HL-60/S4 (cell line): ENCODE measurements around the gene KLC1.
"Not testable (repeated sequence)": the region's sequence is repeated elsewhere in the genome, so short reads cannot be mapped to it uniquely, and the experiment has no call there.

Experiments used
- in situ Hi-C: fragments of 300-500 bp; cut with MboI; formaldehyde crosslinking; loops from 2 replicates; pipeline ENCODE4 v1.14.3; 2022; ENCODE audit warnings: low sequenced_read_pairs

Gene KLC1

DNA sequence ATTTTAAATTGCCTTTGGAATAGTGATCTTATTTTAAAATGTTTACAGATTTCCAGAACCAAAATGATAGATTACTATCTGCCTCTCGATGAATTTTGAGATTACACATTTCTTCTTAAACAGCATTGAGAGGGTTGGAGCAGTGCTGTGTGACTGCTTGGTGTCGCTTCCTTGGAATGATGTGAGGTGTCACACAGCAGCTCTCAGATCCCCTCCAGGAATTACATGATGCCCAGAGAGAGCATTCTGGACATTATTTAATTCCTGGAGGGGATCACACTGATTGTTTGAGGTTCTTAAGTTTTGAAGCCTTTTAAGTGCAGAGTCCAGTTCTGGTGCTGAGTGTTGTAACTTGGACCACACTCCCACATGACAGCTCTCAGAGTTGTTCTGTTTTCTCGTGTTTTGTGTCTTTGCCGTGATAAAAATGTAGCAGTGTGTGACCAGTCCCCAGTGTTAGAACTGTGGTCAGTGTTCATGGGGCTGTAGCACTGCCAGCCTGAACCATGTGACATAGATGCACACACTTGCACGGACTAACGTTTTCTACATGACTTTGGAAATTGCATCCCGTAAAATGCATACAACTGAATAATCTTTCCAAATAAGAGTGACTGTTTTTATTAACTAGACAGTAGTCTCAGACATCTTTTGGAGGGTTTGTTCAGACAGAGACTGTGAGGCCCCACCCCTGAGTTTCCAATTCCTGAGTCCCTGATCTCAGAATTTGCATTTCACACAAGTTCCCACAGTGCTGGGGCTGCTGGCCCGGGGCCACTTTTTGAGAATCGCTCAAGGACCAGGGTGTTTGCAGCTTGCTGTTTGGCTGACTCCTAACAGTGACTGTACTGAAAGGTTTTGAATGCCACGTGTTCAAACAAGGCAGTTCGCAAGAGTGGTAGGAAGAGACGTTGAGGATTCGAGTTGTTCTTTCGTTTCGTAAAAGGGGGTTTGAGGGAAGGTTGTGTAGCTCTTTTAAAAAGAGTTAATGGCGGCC, 60.2 kb downstream of the KLC1 start:
- in situ Hi-C loops = no loop called here

DNA sequence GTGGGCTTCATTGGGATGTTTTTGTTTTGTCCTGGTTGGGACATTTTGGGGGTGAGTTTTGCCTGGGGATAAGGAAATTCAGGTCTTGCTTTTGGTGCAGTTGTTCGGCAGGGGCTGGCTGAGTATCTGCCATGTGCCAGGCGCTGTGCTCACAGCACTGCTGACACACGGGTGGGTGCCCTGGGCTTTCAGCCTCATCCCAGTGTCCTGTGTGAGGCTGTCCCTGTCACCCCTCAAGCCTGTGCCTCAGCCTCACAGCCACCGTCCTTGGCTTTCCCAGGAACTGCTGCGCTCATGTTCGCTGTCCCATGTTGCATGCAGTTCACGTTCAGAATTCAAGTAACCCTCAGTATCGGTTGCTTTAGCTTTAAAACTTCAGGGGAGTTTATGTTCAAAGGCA, 61.3 kb downstream of the KLC1 start:
- in situ Hi-C loops = no loop called here

DNA sequence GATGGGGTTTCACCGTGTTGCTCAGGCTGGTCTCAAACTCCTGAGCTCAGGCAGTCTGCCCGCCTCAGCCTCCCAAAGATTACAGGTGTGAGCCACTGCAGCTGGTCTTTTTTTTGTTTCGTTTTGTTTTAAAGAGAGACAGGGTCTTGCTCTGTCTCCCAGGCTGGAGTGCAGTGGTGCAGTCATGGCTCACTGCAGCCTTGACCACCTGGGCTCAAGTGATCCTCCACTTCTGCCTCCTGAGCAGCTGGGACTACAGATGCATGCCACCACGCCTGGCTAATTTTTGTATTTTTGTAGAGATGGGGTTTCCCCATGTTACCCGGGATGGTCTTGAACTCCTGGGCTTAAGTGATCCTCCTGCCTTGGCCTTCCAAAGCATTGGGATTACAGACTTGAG, 62.6 kb downstream of the KLC1 start:
- in situ Hi-C loops = not testable (repeated sequence)

DNA sequence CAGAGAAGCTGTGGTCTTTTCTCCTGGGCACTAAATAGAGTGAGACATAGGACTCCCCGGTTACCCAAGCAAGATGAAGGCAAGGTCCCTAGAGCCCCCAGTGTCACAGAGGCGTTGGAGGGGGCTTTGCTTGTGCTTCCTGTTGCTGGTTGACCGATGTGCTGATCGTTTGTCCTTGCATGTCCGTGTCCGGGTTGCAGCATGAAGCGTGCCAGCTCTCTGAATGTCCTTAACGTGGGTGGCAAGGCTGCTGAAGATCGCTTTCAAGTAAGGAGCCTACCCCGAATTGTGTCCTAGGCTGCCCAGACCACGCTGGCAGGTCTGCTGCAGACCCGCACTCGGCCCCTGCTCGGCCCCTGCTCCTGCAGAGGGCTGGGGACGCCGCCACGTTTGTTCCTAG, 63.1 kb downstream of the KLC1 start:
- in situ Hi-C loops = no loop called here

DNA sequence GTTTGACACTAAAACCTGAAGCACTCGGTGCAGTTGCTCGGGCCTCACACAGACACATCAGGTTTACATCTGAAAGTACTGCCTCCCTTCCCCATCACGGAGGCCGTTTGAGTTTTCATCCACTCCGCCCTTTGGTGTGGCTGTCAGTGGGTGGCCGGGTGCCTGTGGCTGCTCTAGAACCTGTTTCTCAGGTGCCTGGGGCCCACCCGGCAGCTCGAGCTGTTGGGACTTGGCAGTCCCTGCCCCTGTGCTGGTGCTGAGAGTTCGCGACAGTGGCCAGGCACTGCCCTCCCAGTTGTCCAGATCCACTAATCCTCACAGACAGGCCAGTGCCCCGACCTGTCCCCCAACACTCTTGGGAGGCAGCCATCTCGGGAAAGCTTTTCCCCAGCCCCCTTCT, 63.9 kb downstream of the KLC1 start:
- in situ Hi-C loops = no loop called here

DNA sequence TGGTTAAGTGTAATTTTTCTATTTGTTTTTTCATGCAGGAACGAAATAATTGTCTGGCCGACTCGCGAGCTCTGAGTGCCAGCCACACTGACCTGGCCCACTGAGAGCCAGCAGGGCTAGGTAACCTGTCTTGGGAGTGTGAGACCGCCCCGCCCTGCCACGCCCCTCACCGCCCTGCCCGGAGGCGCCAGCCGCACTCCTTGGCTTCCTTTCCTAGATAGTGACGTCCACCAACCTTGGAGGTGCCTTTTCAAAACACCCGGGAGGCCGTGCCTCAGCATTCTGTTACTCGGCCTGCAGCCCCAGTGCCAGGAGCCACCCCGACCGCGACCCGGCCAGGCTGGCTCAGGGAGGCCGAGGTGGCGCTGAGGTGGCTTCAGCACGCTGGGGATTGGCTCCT, 64.5 kb downstream of the KLC1 start:
- in situ Hi-C loops = no loop called here

DNA sequence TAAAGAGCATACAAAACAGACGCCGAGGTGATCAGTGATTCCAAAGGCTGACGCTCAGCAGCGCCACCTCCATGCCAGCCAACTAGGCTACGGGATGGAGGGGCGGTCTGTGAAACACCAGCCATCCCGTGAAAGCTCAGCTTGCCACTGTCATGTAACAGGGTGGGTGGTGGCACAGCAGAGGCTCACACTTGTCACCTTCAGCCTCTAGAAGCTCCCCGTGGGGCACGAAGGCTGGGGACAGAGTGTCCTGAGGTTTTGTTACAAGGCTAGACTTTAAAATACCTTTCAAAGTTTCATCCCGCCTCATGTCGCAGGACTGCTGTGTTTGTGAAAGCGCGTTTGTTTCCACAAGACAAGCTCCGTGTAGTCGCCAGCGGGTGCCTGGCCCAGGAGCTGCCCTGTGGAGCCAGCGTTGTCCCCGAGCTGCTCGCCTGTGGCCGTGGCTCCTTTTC, 65.6 kb downstream of the KLC1 start:
- in situ Hi-C loops = no loop called here

DNA sequence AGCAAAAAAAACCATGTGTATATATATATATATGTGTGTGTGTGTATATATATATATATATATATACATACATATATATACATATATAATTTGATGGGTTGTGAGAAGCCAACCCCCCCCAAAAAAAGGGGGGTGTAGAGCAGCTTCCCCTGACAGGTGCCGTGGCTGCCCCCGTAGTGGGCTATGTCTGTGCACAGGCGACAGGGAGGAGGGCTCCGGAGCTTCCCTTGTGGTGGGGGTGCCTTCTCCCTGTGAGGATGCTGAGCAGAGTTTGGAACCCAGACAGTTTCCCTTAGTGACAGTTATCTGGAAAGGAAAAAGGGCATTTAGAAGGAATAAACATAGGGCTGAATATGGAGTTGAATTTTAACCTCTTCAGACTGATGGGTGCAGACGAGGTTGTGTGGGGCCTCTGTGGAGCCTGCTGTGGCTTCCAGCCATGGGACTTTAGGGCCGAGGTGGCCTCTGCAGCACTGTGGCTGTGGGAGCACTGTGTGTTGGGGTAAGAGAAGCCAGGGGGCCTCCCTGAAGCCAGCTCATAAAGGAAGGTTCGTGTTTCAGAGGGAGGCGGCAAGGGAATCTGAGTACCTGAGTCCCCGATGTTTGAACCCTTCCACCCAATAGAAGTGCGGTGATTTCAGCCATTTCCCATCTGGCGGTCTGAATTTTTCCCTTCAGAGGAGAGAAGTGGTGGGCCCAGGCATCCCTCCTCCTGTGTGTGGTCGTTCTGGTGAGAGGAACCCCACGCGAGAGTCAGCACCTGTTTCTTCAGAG, 66.5 kb downstream of the KLC1 start:
- in situ Hi-C loops = no loop called here

DNA sequence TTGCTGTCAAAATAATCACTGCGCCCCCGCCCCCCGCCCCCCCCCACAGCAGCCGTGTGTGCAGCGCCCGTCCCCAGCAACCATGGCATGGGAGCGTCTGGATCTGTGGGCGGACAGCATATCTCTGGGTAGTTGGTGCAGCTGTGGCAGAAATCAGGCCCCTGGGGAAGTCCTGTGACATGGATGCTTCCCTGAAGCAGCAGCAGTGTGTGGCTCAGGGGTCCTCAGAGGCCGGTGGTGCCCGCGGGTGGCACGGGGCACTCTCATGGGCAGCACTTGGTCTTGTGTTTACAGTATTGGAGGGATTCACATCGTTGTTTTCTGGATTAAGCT, 67.0 kb downstream of the KLC1 start:
- in situ Hi-C loops = no loop called here

DNA sequence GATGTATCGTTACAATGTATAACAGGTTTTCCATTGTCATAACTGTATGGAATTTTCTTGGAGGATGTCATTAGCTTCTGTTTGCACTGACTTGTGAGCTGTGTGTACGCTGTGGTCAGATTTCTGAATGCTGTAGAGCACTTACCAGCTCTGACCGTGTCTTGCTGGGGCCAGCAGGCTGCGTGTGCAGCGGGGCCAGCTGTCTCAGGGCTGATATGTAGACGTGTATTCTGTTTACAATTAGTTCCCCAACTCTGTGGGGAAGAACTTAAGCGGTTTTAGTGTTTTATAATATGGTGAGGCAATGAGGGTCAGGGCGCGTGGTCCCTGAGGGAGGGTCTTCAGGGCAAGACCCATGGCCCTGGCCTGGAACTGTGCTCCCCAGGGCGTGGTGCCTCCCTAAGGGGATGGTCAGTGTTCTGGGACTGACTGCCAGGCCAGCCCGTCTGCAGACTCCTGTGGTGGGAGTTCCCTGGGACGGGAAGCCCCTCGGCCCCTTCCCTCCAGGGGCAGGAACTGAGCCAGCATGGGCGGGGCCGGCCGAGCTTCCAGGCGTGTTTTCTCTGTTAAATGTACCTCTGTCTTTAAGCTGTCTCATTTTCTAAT, 67.6 kb downstream of the KLC1 start:
- in situ Hi-C loops = no loop called here

DNA sequence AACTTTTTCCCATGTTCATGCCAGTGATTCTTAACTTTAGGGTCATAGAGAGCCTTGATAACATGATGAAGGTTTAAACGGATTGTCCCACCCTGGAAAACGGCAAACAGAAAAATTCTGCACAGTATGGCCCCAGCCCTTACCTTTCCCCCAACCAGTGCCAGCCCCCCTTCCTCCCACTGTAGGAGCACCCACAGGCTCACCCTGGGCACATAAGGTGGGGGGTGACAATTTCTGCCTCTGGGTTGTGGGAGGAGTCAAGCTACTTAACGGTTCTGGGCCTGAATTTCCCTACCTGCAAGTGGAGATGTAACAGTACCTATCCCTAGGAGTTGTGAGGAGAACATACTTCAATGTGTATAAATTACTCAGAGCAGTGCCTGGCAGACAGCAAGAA, 68.2 kb downstream of the KLC1 start:
- in situ Hi-C loops = no loop called here

DNA sequence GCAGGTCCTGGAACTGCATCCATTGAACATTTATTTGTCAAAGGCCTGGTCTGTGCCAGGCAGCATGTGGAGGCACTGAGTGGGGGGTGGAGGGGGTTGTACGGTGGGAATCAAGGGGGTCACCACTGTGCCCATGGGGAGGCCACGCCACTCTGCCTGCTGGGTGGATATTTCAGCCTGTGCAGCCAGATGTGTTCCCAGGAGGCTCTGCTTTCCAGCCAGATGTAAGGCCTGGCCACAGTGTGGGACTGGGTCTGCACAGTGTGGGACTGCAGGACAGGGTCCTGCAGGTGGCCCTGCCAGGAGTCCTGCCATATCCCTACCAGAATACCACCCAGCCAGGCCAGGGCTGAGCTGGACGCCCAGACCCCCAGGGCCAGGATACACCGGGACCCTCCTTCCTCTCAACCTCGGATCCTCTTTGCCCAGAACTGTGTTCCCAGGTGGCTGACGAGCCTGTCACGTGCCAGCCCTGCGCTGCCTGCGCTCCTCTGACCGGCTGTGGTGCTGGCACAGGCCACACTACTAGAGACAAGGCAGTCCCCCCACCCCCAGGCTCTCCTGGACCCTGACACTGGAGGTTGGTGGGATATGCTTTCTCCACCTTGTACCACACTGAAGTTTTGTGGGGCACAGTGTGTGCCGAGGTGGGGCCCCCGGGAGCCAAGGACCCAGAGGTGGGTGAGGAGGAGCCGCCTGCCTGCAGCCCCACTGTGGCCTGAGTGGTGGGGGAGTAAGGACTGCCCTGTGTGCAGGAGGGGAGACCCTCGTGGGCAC, 68.8 kb downstream of the KLC1 start:
- in situ Hi-C loops = no loop called here

DNA sequence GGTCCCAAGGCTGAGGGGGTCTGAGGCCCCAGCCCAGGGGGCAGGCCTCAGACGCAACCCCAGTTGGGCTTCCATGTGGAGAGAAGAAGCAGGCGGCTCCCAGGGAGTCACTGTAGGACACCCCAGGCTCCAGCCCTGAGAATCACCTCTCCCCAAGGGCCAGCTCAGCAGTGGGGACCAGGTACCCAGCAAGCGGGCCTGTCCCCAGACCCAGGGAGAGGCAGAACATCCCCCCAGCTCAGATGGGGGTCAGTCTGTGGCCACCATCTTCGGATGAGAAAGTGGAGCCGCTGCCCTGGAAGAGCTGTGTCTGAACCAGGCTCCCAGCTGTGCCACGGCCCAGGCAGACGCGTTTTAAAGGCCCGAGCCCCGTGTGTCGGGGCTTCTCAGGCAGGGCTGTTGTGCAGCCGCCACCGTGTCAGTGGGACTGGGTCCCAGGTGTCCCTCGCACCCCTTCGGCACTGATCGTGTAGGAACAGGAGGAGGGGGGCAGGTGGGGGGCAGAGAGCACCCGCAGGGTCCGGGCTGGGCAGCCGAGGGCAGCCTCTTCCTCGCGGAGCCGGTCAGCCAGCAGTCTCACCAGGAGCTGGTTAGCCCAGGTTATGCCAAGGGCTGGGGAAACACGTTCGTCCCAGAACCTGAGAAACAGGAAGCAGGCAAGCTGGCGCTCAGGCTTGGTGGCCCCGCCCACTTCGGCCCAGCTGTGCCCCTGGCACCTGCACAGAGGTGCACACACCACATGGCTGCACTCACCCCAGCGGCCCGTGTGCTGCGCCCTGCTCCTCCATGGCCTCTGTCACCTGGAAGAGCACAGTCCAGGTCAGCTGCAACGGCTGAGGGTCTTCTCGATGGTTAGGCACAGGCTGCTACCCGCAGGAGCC, 69.6 kb downstream of the KLC1 start:
- in situ Hi-C loops = no loop called here

DNA sequence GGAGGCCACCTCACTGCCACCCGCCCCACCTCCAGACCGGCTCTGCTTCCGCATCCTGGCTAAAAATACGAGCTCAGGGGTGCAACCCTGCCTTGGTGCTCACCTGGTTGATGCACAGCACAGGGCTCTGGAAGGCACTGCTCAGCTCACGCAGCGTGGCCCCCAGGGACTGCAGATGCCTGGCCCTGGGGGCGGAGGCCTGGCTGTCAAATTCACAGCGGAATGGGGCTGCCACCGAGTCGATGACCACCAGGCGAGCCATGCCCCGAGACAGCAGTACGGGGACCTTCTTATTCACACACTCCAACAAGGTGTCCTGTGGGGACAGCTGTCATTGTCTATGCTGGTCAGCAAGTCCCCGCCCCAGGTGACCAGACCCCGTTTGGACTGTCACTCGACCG, 70.2 kb downstream of the KLC1 start:
- in situ Hi-C loops = no loop called here

DNA sequence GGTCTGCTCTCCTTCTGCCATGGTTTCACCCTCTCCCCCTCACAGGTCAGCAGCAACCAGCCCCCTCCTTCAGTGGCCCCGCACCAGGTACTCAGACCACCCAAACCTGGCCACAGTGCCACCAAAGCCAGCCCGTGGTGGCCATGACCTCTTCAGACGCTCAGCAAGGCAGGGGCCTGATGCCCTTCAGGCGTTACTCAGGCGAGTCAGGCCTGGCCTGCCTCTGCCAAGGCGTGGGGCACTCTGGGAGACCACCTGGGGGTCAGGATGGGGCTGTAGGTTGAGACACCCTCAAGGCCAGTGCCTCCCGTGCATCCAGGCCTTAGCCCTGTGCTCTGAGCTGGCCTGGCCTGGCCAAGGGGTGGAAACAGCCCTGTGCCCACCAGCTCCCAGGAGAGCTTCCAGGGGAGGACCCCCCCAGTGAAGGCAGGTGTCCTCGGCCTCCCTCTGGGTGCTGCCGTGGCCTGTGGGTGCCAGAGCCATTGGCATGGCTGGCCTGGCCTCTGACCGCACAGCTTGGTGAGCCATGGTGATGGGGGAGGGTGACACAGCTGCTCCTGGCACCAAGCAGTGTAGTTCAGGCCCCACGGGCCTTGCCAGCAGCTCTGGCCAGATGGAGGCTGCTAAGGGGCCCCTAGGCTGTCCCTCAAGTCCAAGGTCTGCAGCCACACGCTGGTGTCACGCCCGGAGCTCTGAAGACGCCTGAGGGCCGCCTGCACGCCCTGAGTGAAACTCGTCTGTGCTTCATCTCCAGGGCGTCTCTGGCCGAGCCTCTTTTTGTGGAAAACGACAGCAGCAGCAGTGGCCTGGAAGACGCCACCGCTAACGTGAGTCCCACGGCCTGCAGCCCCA, 71.1 kb downstream of the KLC1 start:
- in situ Hi-C loops = no loop called here

DNA sequence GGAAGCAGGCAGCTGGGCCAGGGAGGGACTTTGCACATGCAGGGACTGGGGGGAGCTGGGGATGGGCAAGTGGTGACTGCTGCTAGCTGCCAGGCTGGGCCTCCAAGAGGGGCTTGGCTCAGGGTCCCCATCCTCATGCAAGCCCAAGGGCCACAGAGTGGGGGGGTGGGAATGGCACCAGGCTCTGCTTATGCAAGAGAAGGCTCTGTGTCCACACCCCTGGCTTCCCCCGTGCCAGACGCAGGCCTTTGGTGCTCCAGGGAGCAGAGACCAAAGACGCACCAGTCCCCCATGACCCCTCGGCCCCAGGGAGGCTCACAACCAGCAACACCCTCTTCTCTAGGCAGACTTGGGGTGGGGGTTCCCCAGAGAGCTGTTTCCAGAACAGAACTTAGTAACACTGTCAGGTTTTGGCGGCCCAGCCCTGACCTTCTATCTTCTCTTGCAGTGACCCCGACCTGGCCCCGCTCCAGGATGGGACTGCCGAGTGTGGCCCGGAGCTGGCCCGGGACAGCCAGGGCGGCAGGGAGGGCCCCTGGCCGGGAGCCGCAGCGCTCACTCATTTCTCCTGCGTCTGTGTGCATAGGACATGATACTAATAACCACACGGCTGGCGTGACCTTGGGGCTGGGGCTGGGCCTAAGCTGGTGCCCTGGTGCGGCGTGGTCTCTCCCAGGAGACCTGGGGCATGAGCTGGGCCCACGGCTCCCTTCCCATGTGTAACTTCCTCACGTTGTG, 71.9 kb downstream of the KLC1 start:
- in situ Hi-C loops = no loop called here

DNA sequence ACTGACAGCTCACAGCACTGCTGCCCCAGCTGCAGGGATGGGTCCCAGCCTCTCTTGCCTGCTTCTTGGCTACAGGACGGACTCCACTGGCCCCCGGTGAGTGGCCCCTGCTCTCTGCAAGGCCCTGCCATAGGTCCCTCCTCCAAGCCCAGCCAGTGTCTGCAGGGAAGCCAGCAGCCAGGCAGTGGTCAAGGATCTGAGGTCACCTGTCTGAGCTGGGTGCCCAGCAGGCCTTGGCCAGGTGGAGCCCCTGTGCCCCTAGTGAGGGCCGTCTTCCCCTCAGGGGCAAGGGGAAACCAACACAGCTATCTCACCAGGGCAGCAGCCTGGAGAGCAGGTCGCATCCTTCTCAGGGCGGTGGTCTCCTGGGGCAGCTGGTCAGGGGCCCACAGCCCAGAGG, 73.1 kb downstream of the KLC1 start:
- in situ Hi-C loops = no loop called here
